GM19239 (cell line): ENCODE data around the gene INO80B.
A peak's percentile ranks its signal among the peaks of the same experiment; 100 is the strongest.
"Not testable (repeated sequence)": the region's sequence is repeated elsewhere in the genome, so short reads cannot be mapped to it uniquely, and the experiment has no call there.

Experiments used
- DNase-seq: peaks from one replicate; pipeline ENCODE4 v3.0.0; 2011; ENCODE audit warnings: low spot score; ENCODE audit not compliant: insufficient read length
- FAIRE-seq: peaks from 2 replicates; lab custom pipeline; 2011; peaks lifted over from hg19 to GRCh38; lab: Jason Lieb, UNC

The INO80B gene

DNA sequence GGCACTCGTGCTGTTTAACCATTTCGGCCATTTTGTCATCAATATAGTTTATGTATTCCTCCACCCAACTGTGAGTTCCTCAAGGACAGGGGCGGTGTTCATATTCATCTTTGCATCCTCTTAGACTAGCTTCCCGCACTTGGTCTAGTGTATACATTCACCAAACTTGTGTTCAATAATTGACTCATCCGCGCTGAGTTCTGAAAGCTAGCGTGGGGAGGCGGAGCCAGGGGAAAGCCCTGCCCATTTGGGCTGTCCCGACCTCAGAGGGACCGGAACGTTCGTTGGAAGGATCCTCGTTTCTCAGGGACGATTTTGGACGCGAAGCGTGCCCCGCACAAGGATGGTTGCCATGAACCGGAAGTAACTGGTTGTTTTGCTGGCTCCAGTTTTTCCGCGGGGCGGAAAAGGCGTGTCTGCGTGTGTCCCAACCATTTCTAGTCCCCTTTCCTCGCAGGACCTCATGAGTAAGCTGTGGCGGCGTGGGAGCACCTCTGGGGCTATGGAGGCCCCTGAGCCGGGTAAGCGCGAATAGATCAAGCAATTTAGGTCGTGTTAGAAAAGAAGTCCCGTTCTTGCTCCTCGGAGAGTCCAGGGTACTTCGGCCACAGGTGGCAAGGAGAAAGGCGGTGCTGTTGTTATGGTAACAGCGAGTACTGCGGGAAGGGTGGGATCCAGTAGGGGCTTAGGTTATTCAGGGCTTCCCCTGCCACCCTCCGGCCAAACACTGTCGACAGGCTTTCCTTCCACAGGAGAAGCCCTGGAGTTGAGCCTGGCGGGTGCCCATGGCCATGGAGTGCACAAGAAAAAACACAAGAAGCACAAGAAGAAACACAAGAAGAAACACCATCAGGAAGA, at the start of gene INO80B:
Gene INO80B, plus strand, starts transcription at position 434 of the 858 bp plus-strand sequence. Its CDS starts 30 bp downstream, at position 464.
- peak; percentile 97 for FAIRE-seq

DNA sequence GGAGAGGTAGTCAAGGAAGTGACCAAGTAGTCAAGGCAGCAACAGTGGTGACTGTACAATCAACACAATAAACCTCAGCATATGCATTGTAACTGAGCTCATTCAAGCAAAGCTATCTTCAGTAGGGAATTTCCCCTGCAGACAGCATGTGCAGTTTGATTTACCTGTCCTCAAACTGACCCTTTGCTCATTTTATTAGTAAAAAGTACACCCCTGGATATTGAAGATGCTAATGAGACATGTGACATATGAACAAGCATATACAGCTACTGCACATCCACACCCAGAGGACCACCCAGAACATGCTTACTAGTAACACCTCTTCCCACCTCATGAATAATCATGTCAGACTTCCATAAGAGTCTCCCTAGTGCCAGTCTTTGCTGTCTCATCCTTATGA, 48.9 kb upstream of the INO80B start:
- FAIRE-seq (no peak), DNase-seq (no peak)

More for the DNA sequence above, at the start of gene INO80B:
- DNase-seq: peak; percentile 75

GRCh38 chr2:74407682-74408081, 47.2 kb upstream of the INO80B start:
- DNase-seq (no peak), FAIRE-seq (no peak)

GRCh38 chr2:74413001-74413698, 41.7 kb upstream of the INO80B start:
- DNase-seq (no peak), FAIRE-seq (no peak)

DNA sequence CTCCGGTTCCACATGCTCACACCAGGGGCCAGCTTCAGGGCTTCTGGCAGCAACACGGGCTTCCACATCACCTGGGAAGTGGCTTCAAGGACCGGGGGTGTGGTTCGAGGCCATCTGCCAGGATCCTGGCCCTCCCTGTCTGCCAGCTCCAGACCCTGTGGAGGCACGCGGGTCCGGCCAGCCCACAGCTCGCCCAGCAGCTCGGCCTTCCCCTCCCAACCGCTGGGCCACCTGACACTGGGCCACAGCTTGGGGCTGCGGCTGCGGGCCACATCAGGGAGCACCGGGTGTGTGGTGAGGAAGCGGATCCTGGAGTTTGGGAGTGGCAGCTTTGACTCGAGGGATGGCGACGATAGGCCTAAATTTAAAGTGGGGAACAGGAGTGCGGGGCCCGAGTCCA, 40.4 kb upstream of the INO80B start:
- no peak for DNase-seq
- no peak for FAIRE-seq

DNA sequence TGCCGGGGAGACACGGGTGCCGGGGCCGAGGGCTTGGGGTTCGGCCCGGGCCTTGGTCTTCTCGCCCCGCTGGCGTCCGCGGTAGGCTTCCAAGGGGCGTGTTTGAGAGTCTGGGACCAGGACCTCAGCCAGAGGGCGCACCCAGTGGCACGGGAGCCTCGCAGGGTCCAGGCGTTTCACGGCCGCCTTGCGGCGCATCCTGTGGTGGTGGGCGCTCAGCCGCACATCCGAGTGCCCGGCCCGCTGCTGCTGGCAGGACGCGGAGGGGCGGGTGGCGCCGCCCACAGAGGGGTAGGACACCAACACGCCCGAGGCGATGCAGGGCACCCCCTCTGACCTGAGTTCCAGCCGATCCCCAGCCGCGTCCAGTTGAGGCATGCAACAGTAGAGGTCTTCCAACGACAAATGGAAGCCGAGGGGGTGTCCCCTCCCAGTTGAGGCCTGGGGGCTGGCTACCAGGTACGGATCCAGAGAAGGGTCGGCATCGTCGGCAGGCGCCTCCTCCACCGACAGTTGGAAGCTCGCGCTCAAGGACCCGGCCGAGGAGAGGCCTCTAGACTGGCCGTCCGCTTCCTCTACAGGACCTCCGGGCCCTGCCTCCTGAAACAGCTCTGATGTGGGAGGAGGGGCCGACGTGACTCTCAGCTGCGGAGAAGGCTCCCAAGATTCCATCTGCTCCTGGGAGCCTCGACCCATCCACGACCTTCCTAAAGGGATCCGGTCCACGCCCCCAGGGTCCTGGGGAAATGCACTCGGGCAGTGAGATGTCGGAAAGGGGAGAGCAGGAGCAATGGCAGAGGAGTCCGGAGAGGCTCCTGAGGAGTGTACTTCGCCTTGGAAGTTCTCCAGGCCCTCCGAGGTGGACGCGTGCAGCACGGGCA, 39.8 kb upstream of the INO80B start:
- FAIRE-seq: peak; percentile 72
- DNase-seq: no peak

- DNase-seq (no peak), FAIRE-seq (no peak)
These were observed 39.0 kb upstream of the INO80B start for GRCh38 chr2:74415762-74416395.

GRCh38 chr2:74416778-74417177, 38.1 kb upstream of the INO80B start:
- FAIRE-seq (no peak), DNase-seq (no peak)

DNA sequence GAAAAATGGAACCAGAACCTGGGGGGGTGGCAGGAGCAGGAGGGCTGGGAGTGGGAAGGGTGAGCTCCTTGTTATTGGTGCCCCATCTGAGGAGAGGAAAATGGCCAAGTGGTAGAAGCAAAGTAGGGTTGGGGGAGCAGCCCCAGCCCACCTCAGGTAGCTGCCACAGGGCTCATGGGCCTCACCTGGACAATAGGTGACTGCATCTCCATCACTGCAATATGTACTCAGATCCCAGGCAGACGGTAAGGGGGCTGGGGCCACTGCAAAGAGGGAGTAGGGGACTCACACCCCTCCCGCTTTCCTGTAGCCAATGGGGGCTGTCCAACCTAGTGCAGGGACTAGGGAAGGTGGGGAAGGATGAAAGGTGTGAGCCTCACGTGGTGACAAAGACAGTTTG, 37.7 kb upstream of the INO80B start:
- DNase-seq (no peak), FAIRE-seq (no peak)

GRCh38 chr2:74417763-74418162, 37.1 kb upstream of the INO80B start:
- no peak for DNase-seq
- FAIRE-seq: no peak

- FAIRE-seq (no peak), DNase-seq (no peak)
These were observed 36.6 kb upstream of the INO80B start for GRCh38 chr2:74418312-74418711.

- FAIRE-seq (no peak), DNase-seq (no peak)
These were observed 35.5 kb upstream of the INO80B start for GRCh38 chr2:74419345-74419744.

DNA sequence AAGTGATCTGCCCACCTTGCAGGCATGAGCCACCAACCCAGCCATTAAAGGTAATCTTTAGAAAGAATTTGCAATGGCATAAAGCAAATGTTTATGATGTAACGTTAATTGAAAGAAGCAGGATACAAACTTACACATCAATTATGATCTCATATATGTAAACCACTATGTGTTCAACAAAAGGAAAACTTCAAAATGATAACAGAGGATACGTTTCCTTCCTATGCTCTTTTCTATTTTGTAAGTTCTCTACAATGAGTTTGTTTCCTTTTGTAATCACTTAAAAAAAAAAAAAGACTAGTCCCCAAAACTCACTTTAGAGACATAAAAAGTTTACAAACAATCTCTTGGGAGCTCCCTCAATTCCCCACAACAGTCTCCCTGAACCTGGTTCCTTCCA, 34.9 kb upstream of the INO80B start:
- DNase-seq (no peak), FAIRE-seq (no peak)

DNA sequence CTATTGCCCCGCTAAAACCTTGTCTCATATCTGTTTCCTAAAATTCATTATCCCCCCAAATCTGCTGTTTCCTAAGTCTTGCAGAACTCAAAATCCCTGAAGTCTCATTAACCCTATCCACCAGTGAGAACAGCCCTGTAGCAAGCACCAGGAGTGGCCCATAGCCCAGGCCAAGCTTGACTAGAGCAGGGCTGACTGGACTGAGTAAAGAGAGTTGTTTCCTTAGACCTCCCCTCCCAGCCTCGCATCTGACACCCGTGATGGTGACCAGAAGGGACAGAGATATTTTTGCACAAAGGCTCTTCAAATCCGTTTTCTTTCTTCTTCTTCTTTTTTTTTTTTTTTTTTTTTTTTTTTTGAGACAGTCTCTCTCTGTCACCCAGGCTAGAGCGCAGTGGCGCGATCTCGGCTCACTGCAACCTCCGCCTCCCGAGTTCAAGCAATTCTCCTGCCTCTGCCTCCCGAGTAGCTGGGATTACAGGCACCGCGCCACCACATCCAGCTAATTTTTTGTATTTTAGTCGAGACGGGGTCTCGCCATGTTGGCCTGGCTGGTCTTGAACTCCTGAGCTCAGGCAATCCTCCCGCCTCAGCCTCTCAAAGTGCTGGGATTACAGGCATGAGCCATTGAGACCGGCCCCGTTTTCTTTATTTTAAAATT, 34.3 kb upstream of the INO80B start:
- not testable (repeated sequence) for FAIRE-seq, DNase-seq

- DNase-seq (peak; percentile 95), FAIRE-seq (peak; percentile 93)
These were observed 33.5 kb upstream of the INO80B start, which contains the start of the genes C2orf81 and WDR54 for GRCh38 chr2:74421221-74421870. Gene C2orf81, minus strand, starts transcription at chr2:74421619. Its CDS starts 59 bp downstream, at chr2:74421560. Gene WDR54, plus strand, starts transcription at chr2:74421730. Its CDS starts 424 bp downstream, at chr2:74422154.

DNA sequence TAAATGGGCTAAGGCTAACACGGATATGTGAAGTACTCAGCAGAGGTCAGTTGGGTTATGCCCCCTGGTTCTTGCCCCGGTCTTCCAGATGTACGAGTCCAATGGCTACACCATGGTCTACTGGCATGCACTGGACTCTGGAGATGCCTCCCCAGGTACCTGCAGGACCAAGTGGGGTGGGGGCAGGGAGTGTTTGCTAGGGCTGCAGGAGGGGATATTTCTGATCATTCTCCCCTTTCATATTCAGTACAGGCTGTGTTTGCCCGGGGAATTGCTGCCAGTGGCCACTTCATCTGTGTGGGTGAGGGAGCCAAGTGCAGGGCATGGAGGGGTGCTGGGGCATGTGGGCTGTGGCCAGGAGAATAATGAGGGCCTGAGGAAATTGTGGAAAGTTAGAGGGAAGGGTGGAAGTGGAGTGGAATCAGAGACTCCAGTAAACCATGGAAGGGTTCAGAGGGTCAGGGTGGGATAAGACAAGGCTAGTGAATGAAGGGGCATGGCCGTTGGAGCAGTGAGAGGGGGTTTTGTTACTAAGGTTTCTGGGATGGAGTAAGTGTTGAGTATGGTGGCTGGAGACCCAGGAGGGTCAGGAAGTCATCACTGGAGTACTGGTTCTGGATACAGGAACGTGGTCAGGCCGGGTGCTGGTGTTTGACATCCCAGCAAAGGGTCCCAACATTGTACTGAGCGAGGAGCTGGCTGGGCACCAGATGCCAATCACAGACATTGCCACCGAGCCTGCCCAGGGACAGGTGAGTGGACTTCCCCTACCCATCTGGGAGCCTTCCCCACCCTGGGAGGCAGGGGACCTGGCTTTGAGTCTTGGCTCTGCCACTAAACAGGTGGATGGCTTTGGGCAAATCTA, 31.4 kb upstream of the INO80B start:
- DNase-seq (no peak), FAIRE-seq (no peak)

DNA sequence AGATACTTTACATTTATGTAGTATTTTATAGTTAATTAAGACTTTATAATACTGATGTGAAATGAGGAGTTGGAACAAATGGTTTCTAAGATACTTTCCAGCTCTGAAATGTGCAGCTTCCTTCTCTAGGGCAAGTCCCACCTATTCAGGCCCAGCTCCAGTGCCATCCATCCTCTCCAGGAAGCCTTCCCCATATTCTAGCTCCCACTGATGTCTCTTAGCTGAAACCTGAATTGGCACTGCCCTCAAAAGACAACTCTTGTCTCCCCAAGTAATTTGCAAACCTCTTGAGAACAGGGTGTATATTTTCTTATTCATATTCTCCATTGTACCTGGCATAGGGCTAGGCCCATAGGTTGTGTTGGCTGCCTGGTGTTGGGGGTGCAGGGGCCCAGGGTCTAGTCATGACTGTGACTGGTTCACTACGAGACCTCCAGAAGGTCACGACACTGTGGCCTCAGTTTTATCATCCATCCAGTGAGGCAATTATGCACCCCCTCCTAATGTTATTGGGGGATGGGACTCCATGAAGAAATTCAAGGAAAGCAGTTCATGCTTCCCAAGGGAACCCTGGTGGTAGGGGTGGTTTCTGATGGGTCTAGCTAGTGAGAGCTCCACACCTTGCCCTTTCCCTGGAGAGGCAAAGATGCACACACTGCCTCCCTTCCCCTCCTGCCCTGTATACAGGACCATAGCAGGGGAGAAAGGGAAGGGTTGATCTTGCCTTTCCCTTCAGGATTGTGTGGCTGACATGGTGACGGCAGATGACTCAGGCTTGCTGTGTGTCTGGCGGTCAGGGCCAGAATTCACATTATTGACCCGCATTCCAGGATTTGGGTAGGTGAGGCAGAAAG, 30.5 kb upstream of the INO80B start:
- DNase-seq: no peak
- FAIRE-seq: no peak
